ENCODE measurements around the gene SLC35G2. TPM values are rescaled to one million over a fixed set of nuclear protein-coding genes. Genes with fewer than 3 reads are reported as not detected.
A peak's percentile ranks its signal among the peaks of the same experiment; 100 is the strongest.
"Not testable (repeated sequence)": the region's sequence is repeated elsewhere in the genome, so short reads cannot be mapped to it uniquely, and the experiment has no call there.

SLC35G2 gene
- total and polyA plus RNA-seq, 2 donors (not counting 3 experiments of a cell fraction or from before 2014, with no cell fraction given): 19.4 to 23.9 TPM

- POLR2A ChIA-PET, FAIRE-seq: not testable (repeated sequence)
Observed at GRCh38 chr3:136897171-136897570, 78.2 kb downstream of the SLC35G2 start.

GRCh38 chr3:136898549-136898948 is 79.6 kb downstream of the SLC35G2 start:
- Histone ChIP-seq H3K79me2 (ENCODE audit: control insufficient read depth, insufficient read depth, low read length) (peaks cover 88% of the 10 kb centered on the region), H3K27ac (ENCODE audit: insufficient read depth, low read depth, low read length) (no peak overlapping the region), H3K9me3 (replicated peaks; ENCODE audit: control insufficient read depth, insufficient read depth, low read length) (no peaks in the 10 kb centered on the region), H3K36me3 (ENCODE audit: control insufficient read depth in 2 of 2, extremely low read depth in 1 of 2, insufficient read depth in 2 of 2, low read length in 2 of 2) (no peaks in the 10 kb centered on the region), H3K27me3 (ENCODE audit: control insufficient read depth in 2 of 2, insufficient read depth in 2 of 2, low read length in 2 of 2) (no peaks in the 10 kb centered on the region), H3K9me1 (replicated peaks; ENCODE audit: control insufficient read depth, extremely low read depth, insufficient read depth, low read length) (no peaks in the 10 kb centered on the region), H3K4me2 (ENCODE audit: insufficient read depth, low read length) (no peak overlapping the region), H3K9ac (replicated peaks; ENCODE audit: extremely low read depth, insufficient read depth, low read length) (no peak overlapping the region), H3K4me3 (replicated peaks in 1 of 3; ENCODE audit: insufficient read depth in 1 of 3, low read depth in 1 of 3, low read length in 3 of 3) (no peak overlapping the region), H2AFZ (ENCODE audit: low read depth, low read length) (no peak overlapping the region), H3K4me1 (ENCODE audit: control insufficient read depth, extremely low read depth, insufficient read depth, low read length) (peaks cover 50% of the 10 kb centered on the region), H4K20me1 (replicated peaks; ENCODE audit: control insufficient read depth, extremely low read depth, insufficient read depth, low read length) (no peaks in the 10 kb centered on the region)
- no peak for TF ChIP-seq EZH2 (IDR thresholded peaks at IDR 0.05; ENCODE audit: borderline replicate concordance, low read depth, low read length, severe bottlenecking)
- no peak for TF ChIP-seq JUN (IDR thresholded peaks at IDR 0.05; ENCODE audit: borderline replicate concordance, insufficient read depth, insufficient read length, low read depth)
- TF ChIP-seq MYC (IDR thresholded peaks at IDR 0.05; ENCODE audit: low read depth, low read length): no peak
- no peak for TF ChIP-seq CTCF (IDR thresholded peaks at IDR 0.05; ENCODE audit: extremely low read depth in 1 of 2, insufficient read depth in 1 of 2, low read depth in 1 of 2, low read length in 2 of 2)
- TF ChIP-seq POLR2AphosphoS5 (IDR thresholded peaks at IDR 0.05; ENCODE audit: insufficient read depth, low read depth, low read length): no peak
- TF ChIP-seq POLR2A (IDR thresholded peaks at IDR 0.05; ENCODE audit: low read depth, low read length): no peak
- no peak for TF ChIP-seq FOS (IDR thresholded peaks at IDR 0.05; ENCODE audit: borderline replicate concordance, insufficient read depth, low read length)
- no peak for TF ChIP-seq GATA2 (IDR thresholded peaks at IDR 0.05; ENCODE audit: insufficient read depth, insufficient read length, low read depth, low read length)
- TF ChIP-seq MAX (IDR thresholded peaks at IDR 0.05; ENCODE audit: insufficient read depth, insufficient read length): no peak
- ChIA-PET POLR2A (interaction anchor here (1.0 kb wide), 1 partner anchor 37 kb away, joined by 3 read pairs; the partner anchor contains the start of gene NCK1), CTCF (interaction anchor here (1.6 to 3.1 kb wide), 2 partner anchors 12 to 115 kb away, joined by 6 to 18 read pairs; no protein-coding TSS in a partner anchor)
- FAIRE-seq: no peak
- dilution Hi-C loops (cut with MboI; ENCODE audit: extremely low pct_ligation_motif_present, low sequenced_read_pairs): no loop called here
- intact Hi-C loops (cut with micrococcal nuclease): loop anchor here (10.0 kb wide), 1 partner anchor 144 kb away; the partner anchor contains the start of gene STAG1
- no TSS peak for BruUV-seq (replicated peaks)
- peak; percentile 29 for DNase-seq (ENCODE audit: low read depth, low spot score)

More at GRCh38 chr3:136897171-136897570, 78.2 kb downstream of the SLC35G2 start:
- H3K27me3 ChIP-seq (ENCODE audit: control insufficient read depth in 2 of 2, insufficient read depth in 2 of 2, low read length in 2 of 2); BruUV-seq (replicated peaks); H3K9me3 ChIP-seq (replicated peaks; ENCODE audit: control insufficient read depth, insufficient read depth, low read length); dilution Hi-C loops (cut with MboI; ENCODE audit: extremely low pct_ligation_motif_present, low sequenced_read_pairs); H3K4me2 ChIP-seq (ENCODE audit: insufficient read depth, low read length); H3K27ac ChIP-seq (ENCODE audit: insufficient read depth, low read depth, low read length); H4K20me1 ChIP-seq (replicated peaks; ENCODE audit: control insufficient read depth, extremely low read depth, insufficient read depth, low read length); H3K4me3 ChIP-seq (replicated peaks in 1 of 3; ENCODE audit: insufficient read depth in 1 of 3, low read depth in 1 of 3, low read length in 3 of 3); DNase-seq (ENCODE audit: low read depth, low spot score); H3K9ac ChIP-seq (replicated peaks; ENCODE audit: extremely low read depth, insufficient read depth, low read length); H2AFZ ChIP-seq (ENCODE audit: low read depth, low read length); H3K9me1 ChIP-seq (replicated peaks; ENCODE audit: control insufficient read depth, extremely low read depth, insufficient read depth, low read length); H3K36me3 ChIP-seq (ENCODE audit: control insufficient read depth in 2 of 2, extremely low read depth in 1 of 2, insufficient read depth in 2 of 2, low read length in 2 of 2): not testable (repeated sequence)
- CTCF ChIA-PET: interaction anchor here (0.8 to 3.1 kb wide), 4 partner anchors 8 to 46 kb away, joined by 3 to 18 read pairs (median 3); partner anchors contain the start of gene NCK1
- intact Hi-C loops (cut with micrococcal nuclease): loop anchor here (10.0 kb wide), 1 partner anchor 142 kb away; the partner anchor contains the start of gene STAG1
- peaks cover 88% of the 10 kb centered on the region for H3K79me2 ChIP-seq (ENCODE audit: control insufficient read depth, insufficient read depth, low read length)
- peaks cover 61% of the 10 kb centered on the region for H3K4me1 ChIP-seq (ENCODE audit: control insufficient read depth, extremely low read depth, insufficient read depth, low read length)

All from endothelial cell of umbilical vein (primary cell).